Esophagus muscularis mucosa (tissue), 4 donors: ENCODE measurements around the gene FBXO10. TPM values are rescaled to one million over a fixed set of nuclear protein-coding genes. Genes with fewer than 3 reads are reported as not detected.
"Not testable (repeated sequence)": the region's sequence is repeated elsewhere in the genome, so short reads cannot be mapped to it uniquely, and the experiment has no call there.

Experiments used
- DNase-seq: peaks from one replicate; pipeline ENCODE4 v3.0.0-alpha.2; 2017; ENCODE audit errors: extremely low spot score
- H3K27ac ChIP-seq, 4 donors: fragments of 200-600 bp; sonication (generic); replicated peaks in 1 of 4; 1 replicate in 3 of 4; 2 replicates in 1 of 4; pipeline ENCODE4 v1.5.1; 2016 to 2019; ENCODE audit warnings: mild to moderate bottlenecking in 1 of 4
- H3K27me3 ChIP-seq, 4 donors: fragments of 200-600 bp; sonication (generic); one replicate each; pipeline versions ENCODE4 v1.5.1 to v1.6.0; 2016 to 2019
- H3K36me3 ChIP-seq, 4 donors: fragments of 200-600 bp; sonication (generic); one replicate each; pipeline ENCODE4 v1.5.1; 2016 to 2019
- H3K4me1 ChIP-seq, 4 donors: fragments of 200-600 bp; sonication (generic); one replicate each; pipeline ENCODE4 v1.5.1; 2016 to 2019
- H3K4me3 ChIP-seq, 4 donors: fragments of 200-600 bp; sonication (generic); 1 replicate in 2 of 4; 2 replicates in 2 of 4; pipeline ENCODE4 v1.5.1; 2016 to 2019; ENCODE audit warnings: mild to moderate bottlenecking in 4 of 4, moderate library complexity in 1 of 4
- H3K9me3 ChIP-seq, 4 donors: fragments of 200-600 bp; sonication (generic); 1 replicate in 3 of 4; 2 replicates in 1 of 4; pipeline ENCODE4 v1.5.1; 2016 to 2019
- CTCF ChIP-seq, 3 experiments: fragments of 200-600 bp in 2 of 3; fragments of 450-650 bp in 1 of 3; sonication (generic) in 2 of 3; IDR thresholded peaks; one replicate each; pipeline ENCODE4 v1.5.1; 2017 to 2019; ENCODE audit warnings: antibody characterized with exemption in 3 of 3, mild to moderate bottlenecking in 2 of 3, moderate library complexity in 1 of 3
- EP300 ChIP-seq: sonication (generic); formaldehyde crosslinking; IDR thresholded peaks from one replicate; pipeline ENCODE4 v1.6.1; 2017; ENCODE audit warnings: antibody characterized with exemption
- POLR2A ChIP-seq: fragments of 450-650 bp; IDR thresholded peaks from one replicate; pipeline ENCODE4 v1.6.1; 2017; ENCODE audit warnings: antibody characterized with exemption, moderate library complexity, mild to moderate bottlenecking, low read depth
- POLR2AphosphoS5 ChIP-seq, 2 donors: sonication (generic); formaldehyde crosslinking; IDR thresholded peaks; one replicate each; pipeline ENCODE4 v1.6.1; 2017; ENCODE audit warnings: antibody characterized with exemption in 2 of 2
- WGBS: methylation state at CpG from one replicate; pipeline ENCODE4 v1.1.5; 2018; 5-methylcytosine and 5-hydroxymethylcytosine counted together
- intact Hi-C: fragments of 100-400 bp; cut with DNase I; formaldehyde crosslinking; loops from one replicate; pipeline ENCODE4 v1.15.1; 2023
- total RNA-seq, 4 donors: library from RNA; depleted of rRNA; stranded (reverse); fragments of >200 nt; gene quantifications; one replicate each; pipeline versions ENCODE4 v1.1.0 to v1.2.1, GENCODE V29; 2016

Gene FBXO10
- total RNA-seq, 4 donors from 2014 or later: 5.5 to 11.2 (median 9.0) TPM

- DNase-seq: no peak
- 94% methylated on average over 3 of the region's 3 CpGs for WGBS
- intact Hi-C loops: no loop called here
- TF ChIP-seq CTCF (IDR thresholded peaks at IDR 0.05): no peak
- TF ChIP-seq POLR2A: no peak
- no peak for TF ChIP-seq POLR2AphosphoS5 (IDR thresholded peaks at IDR 0.05)
- TF ChIP-seq EP300: no peak
- H3K27ac ChIP-seq: no peak overlapping the region
- peaks cover 0 to 10% (median 0%) of the 10 kb centered on the region in 4 donors for H3K9me3 ChIP-seq
- H3K4me3 ChIP-seq: no peak overlapping the region
- peaks cover 0 to 4% (median 0%) of the 10 kb centered on the region in 4 donors for H3K27me3 ChIP-seq
- H3K36me3 ChIP-seq: no peaks in the 10 kb centered on the region
- H3K4me1 ChIP-seq: peaks cover 6 to 18% (median 15%) of the 10 kb centered on the region in 4 donors
Observed at GRCh38 chr9:37474438-37474837, 101.7 kb downstream of the FBXO10 start.

GRCh38 chr9:37473982-37474381 is 102.2 kb downstream of the FBXO10 start:
- H3K27me3 ChIP-seq, H3K9me3 ChIP-seq, H3K36me3 ChIP-seq, H3K27ac ChIP-seq, DNase-seq, intact Hi-C loops, H3K4me3 ChIP-seq: not testable (repeated sequence)
- H3K4me1 ChIP-seq: peaks cover 6 to 18% (median 15%) of the 10 kb centered on the region in 4 donors
- 66% methylated on average over 6 of the region's 6 CpGs for WGBS

- Histone ChIP-seq H3K9me3 (peaks cover 0 to 10% (median 0%) of the 10 kb centered on the region in 4 donors), H3K4me1 (peaks cover 6 to 19% (median 16%) of the 10 kb centered on the region in 4 donors), H3K4me3 (peak overlapping the region; percentile 41 to 51 (median 48)), H3K27ac (peak overlapping the region; percentile 77 to 89 (median 85)), H3K27me3 (no peaks in the 10 kb centered on the region), H3K36me3 (no peaks in the 10 kb centered on the region)
- WGBS: 18% methylated on average over 7 of the region's 7 CpGs
- no peak for DNase-seq
- intact Hi-C loops: no loop called here
- TF ChIP-seq POLR2A (no peak), POLR2AphosphoS5 (IDR thresholded peaks at IDR 0.05) (peak; percentile 13 to 58)
Observed at GRCh38 chr9:37471942-37472684, 104.1 kb downstream of the FBXO10 start.

GRCh38 chr9:37468620-37469019 is 107.6 kb downstream of the FBXO10 start:
- Histone ChIP-seq H3K4me3 (no peak overlapping the region), H3K9me3 (no peaks in the 10 kb centered on the region), H3K27ac (no peak overlapping the region), H3K36me3 (no peaks in the 10 kb centered on the region), H3K27me3 (no peaks in the 10 kb centered on the region), H3K4me1 (peaks cover 12 to 35% (median 32%) of the 10 kb centered on the region in 4 donors)
- no peak for TF ChIP-seq POLR2A
- TF ChIP-seq EP300: no peak
- intact Hi-C loops: no loop called here
- DNase-seq: no peak
- WGBS: 99% methylated on average over 6 of the region's 6 CpGs

- intact Hi-C loops: not testable (repeated sequence)
Observed at GRCh38 chr9:37467530-37467929, 108.7 kb downstream of the FBXO10 start.

GRCh38 chr9:37466037-37466709 is 110.0 kb downstream of the FBXO10 start:
- TF ChIP-seq POLR2AphosphoS5 (IDR thresholded peaks at IDR 0.05) (peak in 1 of 2 donors; percentile 71), POLR2A (no peak)
- WGBS: 2% methylated on average over 25 of the region's 47 CpGs
- H3K27ac ChIP-seq: peak overlapping the region; percentile 96 to 100 (median 98)
- H3K4me1 ChIP-seq: peaks cover 11 to 43% (median 41%) of the 10 kb centered on the region in 4 donors
- no peaks in the 10 kb centered on the region for H3K27me3 ChIP-seq
- intact Hi-C loops: no loop called here
- DNase-seq: no peak
- H3K4me3 ChIP-seq: peak overlapping the region; percentile 72 to 92 (median 88)
- no peaks in the 10 kb centered on the region for H3K36me3 ChIP-seq
- no peaks in the 10 kb centered on the region for H3K9me3 ChIP-seq

More at GRCh38 chr9:37467530-37467929, 108.7 kb downstream of the FBXO10 start:
- H3K9me3 ChIP-seq, H3K36me3 ChIP-seq, H3K27me3 ChIP-seq, DNase-seq, H3K4me3 ChIP-seq: not testable (repeated sequence)
- WGBS: 94% methylated on average over 17 of the region's 17 CpGs
- peaks cover 12 to 43% (median 36%) of the 10 kb centered on the region in 4 donors for H3K4me1 ChIP-seq
- peak overlapping the region in 2 of 4 donors; percentile 97 to 99 for H3K27ac ChIP-seq
